GM19452 (cell line): ENCODE data around the gene NFILZ.
"Not testable (repeated sequence)": the region's sequence is repeated elsewhere in the genome, so short reads cannot be mapped to it uniquely, and the experiment has no call there.

Experiments used
- ATAC-seq: cut with Tn5 transposase; IDR thresholded peaks from one replicate; pipeline ENCODE4 v1.9.1; 2021; ENCODE audit not compliant: unreplicated experiment

The NFILZ gene

DNA sequence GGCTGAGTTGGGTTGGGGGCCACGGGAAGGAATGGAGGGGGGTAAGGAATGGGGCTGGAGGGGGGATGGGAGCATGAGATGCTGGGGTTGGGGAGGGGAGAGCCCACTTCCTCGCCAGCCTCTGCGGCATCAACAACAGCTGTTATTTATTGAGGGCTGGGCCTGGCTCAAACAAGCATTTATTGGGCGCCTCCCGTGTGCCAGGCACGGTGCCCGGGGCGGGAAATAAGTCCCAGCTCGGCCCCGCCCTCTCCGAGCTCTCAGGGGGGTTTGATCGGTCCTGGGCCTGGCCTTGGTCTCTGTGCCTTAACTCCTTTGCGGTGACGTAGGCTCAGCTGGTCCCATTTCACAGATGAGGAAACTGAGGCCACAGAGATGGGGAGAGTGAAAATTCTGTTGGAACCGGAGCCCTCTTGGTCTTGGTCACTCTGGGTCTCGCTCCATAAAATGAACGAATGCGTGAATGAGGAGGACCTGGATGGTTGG lies 19.0 kb upstream of the NFILZ start:
- ATAC-seq = no peak

DNA sequence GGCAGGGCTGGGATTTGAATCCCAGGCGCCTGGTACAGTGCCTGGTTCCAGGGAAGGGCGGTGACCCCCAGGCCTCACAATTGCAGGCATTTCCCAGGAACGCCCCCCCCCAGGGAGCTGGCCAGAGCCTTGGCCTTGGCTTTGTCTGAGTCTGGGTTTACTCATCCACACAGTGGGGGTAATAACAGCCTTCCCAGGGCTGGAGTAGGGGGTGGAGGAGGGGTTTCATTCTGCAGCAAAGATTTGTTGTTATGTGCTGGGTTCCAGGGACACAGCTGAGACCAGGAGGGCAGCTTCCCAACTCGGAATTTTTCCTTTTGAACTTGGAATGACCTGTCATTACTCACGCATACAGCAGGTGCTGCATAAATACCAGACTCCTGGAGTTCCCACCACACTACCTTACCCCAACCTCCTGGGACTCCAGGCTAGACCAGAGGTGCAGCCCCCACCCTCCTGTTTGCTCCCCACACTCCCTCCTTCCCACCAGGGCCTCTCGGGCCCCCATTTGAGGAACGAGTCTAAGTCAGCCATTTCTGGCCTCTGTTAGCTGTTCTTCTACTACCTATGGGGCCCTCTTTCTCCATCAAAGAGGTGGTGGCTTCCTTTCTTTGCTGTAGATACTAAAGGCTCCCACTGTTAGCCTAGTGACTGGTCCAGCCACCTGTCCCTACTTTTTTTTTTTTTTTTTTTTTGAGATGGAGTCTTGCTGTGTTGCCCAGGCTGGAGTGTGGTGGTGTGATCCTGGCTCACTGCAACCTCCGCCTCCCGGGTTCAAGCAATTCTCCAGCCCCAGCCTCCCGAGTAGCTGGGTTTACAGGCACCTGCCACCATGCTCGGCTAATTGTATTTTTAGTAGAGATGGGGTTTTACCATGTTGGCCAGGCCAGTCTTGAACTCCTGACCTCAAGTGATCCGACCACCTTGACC lies 18.3 kb upstream of the NFILZ start:
- ATAC-seq = no peak

DNA sequence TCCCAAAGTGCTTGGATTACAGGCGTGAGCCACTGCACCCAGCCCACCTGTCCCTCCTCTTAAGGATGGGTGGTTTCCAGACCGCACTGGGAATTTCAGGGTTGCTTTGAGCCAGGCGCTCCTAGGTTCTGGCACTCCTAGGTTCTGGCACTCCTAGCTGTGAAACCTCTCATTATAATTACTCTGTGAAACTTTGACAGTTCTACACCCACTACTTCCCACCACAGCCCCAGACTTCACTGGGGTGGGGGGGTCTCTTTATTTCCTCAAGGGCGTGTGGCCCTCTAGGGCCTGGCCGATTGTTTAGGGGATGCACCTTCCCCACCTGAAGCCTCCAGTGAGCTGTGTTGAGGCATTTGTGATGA lies 17.6 kb upstream of the NFILZ start:
- ATAC-seq = no peak

DNA sequence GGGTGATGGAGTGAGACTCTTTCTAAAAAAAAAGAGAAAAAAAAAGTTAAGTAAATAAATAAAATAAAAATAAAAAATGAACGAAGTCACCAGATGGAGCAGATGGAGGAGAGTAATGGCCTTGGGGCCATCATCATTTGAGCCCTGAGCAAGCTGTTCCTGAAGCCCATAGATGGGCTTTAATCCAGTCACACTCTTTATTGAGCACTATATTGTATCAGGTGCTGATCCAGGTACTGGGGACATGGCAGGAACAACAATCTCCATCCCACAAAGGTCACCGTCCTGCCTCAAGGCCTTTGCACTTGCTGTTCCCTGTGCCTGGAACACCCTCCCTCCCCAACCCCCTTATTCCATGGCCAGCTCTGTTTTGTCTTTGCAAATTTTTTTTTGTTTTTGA lies 16.0 kb upstream of the NFILZ start:
- no peak for ATAC-seq

DNA sequence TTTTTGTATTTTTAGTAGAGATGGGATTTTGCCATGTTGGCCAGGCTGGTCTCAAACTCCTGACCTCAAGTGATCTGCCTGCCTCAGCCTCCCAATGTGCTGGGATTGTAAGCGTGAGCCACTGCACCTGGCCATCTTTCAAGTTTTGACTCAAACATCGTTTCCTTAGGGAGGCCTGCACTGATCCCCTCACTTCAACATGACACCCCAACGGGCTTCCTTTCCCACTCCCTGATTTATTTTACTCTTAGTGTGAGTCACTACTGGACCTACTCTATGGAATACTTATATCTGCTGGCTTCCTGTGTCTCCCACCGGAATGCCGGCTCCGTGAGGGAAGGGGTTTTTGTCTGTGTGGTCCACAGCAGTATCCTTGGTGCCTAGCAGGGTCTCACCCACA lies 15.4 kb upstream of the NFILZ start:
- no peak for ATAC-seq

DNA sequence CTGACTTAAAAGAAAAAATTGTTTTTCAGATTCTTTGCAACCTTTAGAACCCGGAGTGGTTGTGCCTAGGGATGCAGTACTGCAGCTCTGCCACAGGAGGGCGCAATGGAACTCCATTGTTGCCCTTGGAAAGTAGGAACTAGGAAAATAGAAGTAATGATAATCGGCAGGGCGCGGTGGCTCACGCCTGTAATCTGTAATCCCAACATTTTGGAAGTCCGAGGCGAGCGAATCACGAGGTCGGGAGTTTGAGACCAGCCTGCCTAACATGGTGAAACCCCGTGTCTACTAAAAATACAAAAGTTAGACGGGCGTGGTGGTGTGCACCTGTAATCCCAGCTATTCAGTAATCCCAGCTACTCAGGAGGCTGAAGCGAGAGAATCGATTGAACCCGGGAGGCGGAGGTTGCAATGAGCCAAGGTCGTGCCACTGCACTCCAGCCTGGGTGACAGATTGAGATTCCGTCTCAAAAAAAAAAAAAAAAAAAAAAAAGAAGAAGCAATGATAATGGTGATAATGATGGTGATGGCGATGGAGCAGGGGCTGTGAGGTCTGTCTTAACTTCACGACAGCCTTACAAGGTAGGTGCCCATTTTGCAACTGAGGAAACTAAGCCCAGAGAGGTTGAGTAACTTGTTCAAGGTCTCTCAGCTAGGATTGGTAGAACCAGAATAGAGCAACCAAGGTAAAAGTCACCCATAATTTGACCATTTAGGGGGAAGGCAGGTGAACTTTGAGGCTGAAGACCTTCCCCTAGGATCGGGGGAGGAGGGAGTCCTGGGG lies 14.4 kb upstream of the NFILZ start:
- no peak for ATAC-seq

DNA sequence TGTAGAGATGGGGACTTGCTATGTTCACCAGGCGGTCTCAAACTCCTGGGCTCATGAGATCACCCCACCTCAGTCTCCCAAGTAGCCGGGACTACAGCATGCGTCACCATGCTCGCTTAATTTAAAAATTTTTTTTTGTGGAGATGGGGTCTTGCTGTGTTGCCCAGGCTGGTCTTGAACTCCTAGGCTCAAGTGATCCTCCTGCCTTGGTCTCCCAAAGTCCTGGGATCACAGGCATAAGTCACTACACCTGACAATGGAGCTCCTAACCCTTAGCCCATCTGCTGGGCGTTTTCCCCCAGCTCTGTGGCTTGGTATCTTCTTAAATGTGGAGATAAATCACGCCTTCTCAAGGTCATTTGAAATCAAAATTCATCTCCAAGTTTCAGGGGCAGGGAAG lies 13.6 kb upstream of the NFILZ start:
- no peak for ATAC-seq

DNA sequence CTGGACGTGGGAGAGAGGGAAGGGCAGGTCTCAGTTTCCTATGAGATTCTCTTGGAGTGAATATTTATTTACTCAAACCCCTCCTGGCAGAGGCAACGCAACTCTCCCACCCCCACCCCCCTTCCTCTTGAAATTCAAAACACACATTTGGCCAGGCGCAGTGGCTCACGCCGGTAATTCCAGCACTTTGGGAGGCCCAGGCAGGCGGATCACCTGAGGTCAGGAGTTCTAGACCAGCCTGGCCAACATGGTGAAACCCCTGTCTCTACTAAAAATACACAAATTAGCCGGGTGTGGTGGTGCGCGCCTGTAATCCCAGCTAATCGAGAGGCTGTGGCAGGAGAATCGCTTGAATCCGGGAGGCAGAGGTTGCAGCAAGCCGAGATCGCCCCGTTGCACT lies 13.1 kb upstream of the NFILZ start:
- not testable (repeated sequence) for ATAC-seq

DNA sequence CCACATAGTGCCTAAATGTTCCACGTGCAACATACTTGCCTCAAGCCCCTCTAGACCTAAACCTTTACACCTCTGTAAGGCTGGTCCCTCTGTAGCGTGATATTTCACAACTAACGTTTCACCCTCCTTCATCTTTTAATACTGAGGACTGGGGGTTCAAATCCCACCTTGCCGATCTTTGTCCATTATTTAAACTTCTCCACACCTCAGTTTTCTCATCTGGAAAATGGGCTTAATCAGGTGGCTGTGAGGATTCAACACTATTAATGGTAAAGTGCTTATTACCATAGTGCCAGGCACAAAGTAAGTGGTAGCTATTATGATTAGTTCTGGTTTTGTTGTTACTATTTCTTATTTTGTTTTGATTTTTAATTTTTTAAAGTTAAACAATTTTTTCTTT lies 12.4 kb upstream of the NFILZ start:
- ATAC-seq = no peak

DNA sequence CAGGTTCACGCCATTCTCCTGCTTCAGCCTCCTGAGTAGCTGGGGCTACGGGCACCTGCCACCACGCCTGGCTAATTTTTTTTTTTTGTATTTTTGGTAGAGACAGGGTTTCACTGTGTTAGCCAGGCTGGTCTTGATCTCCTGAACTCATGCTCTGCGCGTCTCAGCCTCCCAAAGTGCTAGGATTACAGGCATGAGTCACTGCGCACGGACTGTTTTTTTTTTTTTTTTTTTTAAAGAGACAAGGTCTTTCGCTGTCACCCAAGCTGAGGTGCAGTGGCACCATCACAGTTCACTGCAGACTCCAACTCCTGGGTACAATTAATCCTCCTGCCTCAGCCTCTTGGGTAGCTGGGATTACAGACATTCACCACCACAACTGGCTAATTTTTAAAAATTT lies 11.7 kb upstream of the NFILZ start:
- no peak for ATAC-seq

DNA sequence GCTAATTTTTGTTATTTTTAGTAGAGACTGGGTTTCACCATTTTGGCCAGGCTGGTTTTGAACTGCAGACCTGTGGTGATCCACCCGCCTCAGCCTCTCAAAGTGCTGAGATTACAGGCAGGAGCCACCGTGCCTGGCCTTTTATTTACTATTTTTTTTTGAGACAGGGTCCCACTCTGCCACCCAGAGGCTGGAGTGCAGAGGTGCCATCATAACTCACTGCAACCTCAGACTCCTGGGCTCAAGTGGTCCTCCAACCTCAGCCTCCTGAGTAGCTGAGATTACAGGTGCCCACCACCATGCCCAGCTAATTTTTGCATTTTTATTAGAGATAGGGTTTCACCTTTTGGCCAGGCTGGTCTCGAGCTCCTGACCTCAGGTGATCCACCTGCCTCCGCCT lies 7.5 kb upstream of the NFILZ start:
- not testable (repeated sequence) for ATAC-seq

DNA sequence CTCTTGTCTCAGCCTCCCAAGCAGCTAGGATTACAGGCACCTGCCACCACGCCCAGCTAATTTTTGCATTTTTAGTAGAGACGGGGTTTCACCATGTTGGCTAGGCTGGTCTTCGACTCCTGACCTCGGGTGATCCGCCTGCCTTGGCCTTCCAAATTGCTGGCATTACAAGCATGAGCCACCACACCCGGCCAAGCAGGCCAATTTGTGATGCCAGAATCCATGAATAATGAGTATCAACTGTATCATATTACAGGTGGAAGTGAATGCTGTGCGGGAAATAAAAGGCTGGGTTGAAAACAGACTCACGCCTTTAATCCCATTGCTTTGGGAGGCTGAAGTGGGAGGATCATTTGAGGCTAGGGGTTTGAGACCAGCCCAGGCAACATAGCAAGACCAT lies 3.6 kb upstream of the NFILZ start:
- ATAC-seq = no peak

DNA sequence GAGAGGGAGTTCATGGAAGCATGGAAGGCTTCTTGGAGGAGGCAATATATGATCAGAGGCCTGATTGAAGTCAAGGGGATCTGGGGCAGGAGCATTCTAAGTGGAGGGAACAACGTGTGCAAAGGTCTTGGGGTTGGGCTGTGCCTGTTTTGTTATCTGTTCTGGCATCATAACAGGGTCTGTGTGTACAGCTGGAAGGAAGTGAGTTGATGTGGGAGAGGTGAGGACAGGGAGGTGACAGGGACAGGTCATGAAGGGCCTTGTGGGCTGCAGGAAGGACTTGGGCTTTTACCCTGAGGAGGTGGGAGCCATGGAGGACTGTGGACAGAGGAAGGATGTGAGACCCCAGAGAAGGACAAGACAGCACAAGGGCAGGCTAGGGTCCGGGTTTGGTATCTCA lies 1.2 kb upstream of the NFILZ start:
- no peak for ATAC-seq

DNA sequence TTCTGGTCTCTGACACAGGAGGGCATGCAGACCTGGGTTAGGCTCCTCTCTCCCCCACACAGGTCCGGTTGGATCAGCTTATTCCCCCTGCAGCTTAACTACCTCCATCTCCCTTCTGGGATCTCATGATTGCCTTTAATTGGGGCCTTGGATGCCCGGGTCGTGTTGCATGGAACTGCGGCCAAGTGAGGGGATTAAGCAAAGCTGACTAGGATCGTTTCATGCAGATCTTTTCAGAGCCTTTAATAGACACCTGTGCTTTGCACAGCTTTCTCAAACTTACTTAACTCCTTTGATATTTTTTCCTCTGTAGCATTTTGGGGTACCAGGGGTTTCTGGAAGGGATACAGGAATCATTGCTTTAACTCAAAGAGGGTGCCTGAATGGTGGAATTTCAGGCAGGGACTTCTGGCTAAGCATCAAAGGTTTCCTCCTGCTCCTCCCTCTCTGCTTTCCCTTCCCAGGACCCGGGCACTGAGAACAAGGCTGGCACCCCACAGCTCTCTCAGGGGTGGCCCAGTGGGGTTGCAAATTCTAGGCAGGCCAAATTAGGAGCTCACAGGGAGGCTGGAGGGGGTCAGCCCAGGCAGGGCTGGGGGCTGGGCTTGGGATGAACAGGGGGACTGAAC lies 477 bp downstream of the NFILZ start:
- ATAC-seq = no peak

DNA sequence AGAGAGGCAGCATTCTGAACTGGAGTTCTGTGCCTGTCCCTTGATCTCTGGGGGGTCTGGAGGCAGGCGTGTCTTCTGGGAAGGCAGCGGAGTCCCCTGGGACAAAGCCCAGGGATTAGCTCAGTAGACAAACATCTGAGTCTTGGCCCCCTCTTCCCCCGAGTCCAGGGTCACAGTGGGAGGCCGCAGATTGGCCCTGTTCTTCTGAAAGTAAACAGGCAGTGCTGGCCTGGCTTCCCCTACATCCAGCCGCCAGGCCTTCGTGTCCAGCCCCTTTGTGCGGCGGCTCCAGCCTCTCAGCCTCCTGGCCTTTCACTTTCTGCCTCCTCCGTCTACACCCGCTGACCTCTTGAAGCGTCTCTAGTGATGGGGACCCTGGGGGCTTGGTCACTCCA lies 989 bp downstream of the NFILZ start:
- ATAC-seq = no peak

DNA sequence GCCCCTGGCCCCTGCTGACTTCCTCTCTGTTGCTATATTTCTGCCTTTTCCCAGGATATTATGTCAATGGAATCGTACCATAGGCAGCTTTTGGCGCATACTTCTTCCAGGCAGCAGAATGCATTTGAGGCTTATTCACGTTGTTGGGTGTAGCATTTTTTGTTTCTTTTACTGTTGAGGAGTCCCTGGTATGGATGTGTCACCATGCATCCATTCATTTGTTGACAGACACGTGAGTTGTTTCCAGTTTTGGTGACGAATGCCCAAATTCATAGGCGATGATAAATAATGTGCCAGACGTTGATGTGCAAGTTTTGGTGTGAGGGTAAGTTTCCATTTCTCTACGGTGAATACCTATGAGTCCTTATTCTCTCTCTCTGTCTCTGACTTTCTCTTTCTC lies 5.0 kb downstream of the NFILZ start:
- no peak for ATAC-seq

DNA sequence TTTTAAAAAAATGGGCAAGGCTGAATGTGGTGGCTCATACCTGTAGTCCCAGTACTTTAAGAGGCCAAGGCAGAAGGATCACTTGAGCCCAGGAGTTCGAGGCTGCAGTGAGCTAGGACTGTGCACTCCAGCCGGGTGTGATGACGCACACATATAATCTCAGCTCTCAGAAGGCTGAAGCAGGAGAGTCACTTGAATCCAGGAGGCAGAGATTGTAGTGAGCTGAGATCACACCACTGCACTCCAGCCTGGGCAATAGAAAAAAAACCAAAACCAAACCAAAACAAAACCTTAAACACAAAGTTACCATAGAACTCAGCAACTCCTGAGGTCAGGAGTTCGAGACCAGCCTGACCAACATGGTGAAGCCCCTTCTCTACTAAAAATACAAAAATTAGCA lies 6.6 kb downstream of the NFILZ start:
- not testable (repeated sequence) for ATAC-seq

DNA sequence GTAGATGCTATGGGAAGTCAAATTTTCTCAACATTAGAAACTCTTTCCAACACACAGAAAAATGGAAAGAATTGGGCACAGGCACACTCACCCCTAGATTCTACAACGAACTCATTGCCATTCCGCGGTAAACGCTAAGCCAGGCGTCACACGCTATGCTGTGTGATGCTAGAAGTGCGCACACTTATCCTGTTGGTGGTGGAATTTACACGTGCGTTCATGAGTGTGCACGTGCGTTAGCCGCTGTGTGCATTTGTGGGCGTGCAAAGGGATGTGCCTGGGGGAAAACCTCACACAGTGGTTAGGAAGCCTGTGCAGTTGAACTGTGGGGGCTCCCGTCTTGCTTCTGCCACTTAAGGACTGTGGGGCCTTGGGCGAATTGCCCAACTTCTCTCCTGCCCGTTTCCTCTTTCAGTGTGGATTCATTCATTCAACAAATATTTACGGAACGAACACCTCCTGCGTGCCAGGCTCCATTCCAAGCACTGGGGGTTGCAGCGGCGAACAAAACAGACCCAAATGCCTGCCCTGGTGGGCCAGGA lies 7.7 kb downstream of the NFILZ start:
- ATAC-seq = no peak

DNA sequence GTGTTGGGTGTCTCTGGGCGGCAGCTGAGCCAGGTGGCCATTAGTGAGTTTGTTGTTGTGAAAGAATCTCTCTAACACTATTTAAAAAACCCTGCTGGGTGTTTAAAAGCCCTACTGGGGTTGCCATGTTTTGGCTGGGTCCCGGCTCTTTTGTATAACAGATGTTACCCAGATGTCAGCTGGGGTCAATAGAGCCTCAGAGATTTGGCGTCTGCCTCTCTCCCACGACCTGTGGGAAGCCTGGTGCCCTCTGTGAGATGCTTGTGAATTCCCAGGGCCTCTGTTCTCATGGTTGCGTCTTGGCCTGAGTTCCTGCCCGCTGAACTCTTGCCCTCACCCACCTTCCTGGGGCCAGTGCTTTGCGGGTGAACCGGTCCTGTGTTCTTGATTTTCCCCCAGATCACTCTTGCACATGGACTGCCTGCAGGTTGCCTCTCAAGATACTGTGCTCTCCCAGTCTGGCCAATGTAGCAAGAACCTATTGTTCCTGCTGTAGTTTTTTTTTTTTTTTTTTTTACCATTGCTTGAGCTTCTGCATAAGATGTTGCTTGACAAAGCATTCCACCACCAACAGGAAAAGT lies 9.5 kb downstream of the NFILZ start:
- no peak for ATAC-seq

DNA sequence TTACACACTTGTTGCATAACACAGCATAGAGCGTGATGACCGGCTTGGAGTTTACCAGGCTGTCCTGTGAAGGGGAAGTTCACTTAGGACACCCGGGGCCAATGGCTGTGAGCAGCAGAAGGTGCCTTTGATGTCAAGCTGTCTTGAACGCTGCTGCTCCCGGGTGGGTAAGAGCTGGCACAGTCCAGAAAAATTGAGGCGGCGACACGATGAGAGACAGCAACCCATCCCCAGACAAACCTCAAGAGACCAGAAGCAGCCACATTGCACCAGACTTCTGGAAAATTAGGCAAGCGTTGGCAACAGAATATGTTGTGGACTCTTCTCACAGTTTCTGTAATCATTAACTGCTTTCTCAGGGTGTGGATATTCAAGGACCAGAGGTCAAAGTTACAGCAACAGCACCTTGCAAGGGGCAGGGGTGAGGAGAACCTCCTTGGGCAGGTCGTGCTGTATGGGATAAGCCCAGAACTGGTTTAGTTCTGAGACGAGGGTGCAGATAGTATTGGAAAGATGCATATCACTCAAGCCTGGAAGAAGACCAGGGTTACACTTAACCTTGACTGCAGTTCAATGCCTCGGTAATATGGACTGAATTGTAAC lies 10.1 kb downstream of the NFILZ start:
- no peak for ATAC-seq
